Dedifferentiated amniotic fluid mesenchymal stem cell (primary cell): ENCODE data around the gene KNDC1.

ENCODE experiments used
- DNase-seq: peaks from one replicate; pipeline ENCODE4 v3.0.0-alpha.2; 2016; ENCODE audit errors: extremely low spot score

The KNDC1 gene, protein sequence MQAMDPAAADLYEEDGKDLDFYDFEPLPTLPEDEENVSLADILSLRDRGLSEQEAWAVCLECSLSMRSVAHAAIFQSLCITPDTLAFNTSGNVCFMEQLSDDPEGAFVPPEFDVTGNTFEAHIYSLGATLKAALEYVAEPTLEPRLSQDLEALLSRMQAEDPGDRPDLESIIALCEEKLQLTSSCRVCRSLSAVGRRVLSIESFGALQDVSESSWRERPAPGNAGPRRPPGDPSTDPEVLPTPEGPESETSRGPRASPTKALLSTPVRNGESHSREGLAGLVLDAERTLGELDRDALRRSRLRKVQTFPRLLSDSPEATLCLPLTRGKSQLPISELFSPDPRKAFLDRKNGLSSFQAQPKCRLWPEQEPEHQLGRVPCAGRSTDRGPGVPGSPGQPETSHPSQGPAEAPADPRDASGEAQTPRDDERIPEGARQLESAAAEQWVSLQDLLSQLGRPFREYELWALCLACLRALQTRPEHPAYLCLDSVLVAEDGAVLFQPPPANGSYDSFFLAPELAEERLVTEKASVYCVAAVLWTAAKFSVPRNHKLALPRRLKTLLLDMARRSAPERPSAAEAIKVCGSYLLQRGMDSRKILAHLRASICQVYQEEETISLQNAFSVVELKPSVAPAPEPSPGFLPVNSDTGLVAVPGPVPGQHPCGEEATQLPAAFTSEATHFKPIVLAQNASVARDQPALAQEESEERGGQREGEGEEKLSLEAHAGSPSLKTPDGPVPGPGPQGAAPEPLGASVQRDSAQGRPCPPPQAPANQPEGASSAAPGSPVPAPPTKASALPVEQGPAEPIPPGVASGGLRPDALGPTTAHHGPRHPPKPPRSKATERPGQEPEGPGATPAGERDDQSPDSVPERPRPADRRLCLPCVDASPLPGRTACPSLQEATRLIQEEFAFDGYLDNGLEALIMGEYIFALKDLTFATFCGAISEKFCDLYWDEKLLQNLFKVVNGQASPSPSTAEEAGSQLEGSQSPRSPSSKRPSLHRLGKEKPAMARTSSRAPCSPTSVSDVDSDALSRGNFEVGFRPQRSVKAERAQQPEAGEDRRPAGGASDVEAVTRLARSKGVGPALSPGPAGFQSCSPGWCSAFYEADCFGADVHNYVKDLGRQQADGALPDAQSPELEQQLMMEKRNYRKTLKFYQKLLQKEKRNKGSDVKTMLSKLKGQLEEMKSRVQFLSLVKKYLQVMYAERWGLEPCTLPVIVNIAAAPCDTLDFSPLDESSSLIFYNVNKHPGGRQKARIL (N-terminal part only)

GRCh38 chr10:133159950-133160825 lies at the start of gene KNDC1:
Gene KNDC1, plus strand, starts transcription at chr10:133160219. Its CDS starts 249 bp downstream, at chr10:133160468.
- no peak for DNase-seq

GRCh38 chr10:133110609-133111275 lies 49.3 kb upstream of the KNDC1 start:
- DNase-seq: no peak

- DNase-seq: peak; percentile 14
Observed at GRCh38 chr10:133111640-133112039, 48.4 kb upstream of the KNDC1 start.

GRCh38 chr10:133113146-133113830 lies 46.7 kb upstream of the KNDC1 start:
- DNase-seq: no peak

DNA sequence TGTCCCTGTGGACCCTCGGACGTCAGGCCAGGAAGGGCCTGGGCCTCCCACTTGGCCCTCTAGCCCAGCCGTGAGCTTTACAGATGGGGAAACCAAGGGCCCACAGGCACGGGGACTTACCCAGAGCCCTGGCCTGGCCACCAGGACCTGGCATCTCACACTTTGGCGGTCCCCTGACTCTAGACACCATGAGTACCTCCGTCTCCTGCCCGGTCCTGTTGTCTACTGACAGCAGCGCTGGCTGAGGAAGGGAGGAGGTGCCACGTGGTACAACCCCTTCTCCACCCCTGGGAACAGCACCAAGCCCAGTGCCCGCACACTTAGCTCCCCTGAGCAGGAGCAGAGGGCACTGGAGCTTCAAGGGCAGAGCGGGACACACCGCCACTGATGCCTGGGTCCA lies 46.2 kb upstream of the KNDC1 start:
- DNase-seq: no peak

DNA sequence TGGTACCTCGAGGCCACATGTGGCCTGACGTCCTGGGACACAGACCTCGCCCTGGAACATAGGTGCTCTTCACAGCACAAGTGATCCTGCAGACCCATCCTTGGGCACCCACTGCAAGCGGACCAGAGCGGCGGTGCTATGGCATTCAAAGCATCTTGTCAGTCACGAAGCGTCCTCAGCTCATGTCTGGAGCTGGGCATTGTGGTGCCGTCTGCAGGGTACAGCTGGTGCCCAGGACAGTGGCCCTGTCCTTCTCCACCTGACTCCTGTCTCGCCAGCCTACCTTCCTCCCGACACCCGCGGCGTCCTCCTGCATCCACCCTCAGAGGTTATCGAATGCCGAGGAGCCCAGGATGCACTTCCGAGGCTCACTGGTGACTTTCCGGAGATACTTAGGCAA lies 45.8 kb upstream of the KNDC1 start:
- DNase-seq: no peak

GRCh38 chr10:133114726-133115452 lies 45.1 kb upstream of the KNDC1 start:
- DNase-seq: no peak

GRCh38 chr10:133115453-133115842 lies 44.6 kb upstream of the KNDC1 start:
- DNase-seq: no peak

DNA sequence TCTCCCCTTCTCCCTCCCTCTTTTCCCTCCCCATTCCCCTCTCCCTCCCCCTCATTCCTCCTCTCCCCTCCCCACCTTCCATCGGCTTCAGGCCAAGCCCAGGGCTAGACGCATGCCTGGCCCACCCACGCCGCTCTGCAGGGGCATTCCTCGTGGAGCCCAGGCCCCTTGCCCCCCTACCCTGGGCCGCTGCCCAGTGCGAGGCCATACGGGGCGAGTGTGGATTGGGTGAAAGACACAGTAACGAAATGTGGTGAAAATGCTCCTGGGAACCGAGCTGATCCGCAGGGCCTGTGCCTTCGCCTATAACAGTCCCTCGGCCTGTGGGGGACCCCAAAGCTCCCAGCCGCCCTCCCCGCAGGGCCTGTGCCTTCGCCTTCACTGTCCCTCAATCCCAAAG lies 44.0 kb upstream of the KNDC1 start:
- DNase-seq: no peak

- no peak for DNase-seq
Observed at GRCh38 chr10:133116455-133116854, 43.6 kb upstream of the KNDC1 start.

- no peak for DNase-seq
Observed at GRCh38 chr10:133117036-133117687, 42.9 kb upstream of the KNDC1 start.

DNA sequence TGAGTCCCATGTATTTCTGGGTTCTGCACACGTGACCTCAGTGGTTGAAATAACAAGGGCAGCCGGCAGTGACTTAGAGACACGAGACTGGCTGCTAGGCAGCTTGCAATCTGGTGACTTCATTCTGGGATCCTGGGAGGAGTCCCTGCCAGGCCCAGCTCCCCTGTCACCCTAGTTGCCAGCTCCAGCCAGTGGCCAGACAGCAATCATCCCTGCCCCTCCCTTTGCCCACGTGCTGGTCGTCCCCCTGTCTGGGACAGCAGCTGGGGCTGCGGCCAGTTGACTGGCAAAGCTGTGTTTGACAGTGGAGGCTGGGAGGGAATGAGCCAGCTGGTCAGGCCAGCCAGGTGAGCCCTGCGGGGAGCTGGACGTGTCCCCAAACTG lies 42.3 kb upstream of the KNDC1 start:
- no peak for DNase-seq

GRCh38 chr10:133121479-133121878 lies 38.5 kb upstream of the KNDC1 start:
- DNase-seq: no peak

DNA sequence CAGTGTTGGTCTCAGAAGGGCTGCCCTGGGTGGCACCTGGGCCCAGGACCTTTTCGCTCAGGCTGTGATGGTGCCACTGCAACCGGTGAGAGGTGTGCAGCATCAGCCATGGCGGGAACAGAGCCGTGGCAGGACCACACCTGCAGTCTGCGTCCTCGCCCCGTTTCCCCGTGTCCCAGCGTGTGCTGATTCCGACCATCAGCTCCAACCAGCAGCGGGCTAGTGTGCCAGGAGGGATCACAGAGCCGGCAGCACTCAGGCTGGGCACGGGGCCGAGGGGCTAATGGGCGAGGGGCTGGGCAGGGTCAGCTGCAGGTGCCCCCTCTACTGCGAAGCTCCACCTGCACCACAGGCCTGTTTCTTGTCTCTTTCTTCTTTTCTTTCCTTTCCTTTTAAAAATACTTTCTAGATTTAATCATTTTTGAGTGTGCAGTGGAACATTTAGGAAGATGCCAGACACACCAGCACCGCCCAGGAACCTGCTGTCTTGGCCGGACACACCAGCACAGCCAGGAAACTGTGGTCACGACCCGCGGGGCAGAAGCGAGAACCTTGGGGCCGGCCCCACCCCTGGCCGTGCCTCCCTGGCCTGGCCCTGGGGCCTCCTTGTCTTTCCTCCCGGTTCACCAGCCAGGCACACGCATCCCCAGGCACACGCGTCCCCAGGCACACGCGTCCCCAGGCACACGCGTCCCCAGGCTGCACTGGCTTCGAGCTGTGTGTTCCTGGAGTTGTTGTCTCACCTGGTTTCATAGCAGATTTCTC lies 37.7 kb upstream of the KNDC1 start:
- DNase-seq: no peak

GRCh38 chr10:133123050-133123745 lies 36.8 kb upstream of the KNDC1 start:
- no peak for DNase-seq

- no peak for DNase-seq
Observed at GRCh38 chr10:133123746-133124356, 36.2 kb upstream of the KNDC1 start.
